CD4-positive, alpha-beta memory T cell (primary cell): ENCODE data around the gene FHIT. TPM values are rescaled to one million over a fixed set of nuclear protein-coding genes. Genes with fewer than 3 reads are reported as not detected.

Experiments
- CTCF ChIA-PET: fragments of 350-600 bp; sonication (Branson Sonifier 250); formaldehyde crosslinking; loops from one replicate; lab custom pipeline; 2021; ENCODE audit warnings: inconsistent platforms; ENCODE audit not compliant: partially characterized antibody; lab: Charles Lee
- POLR2A ChIA-PET: fragments of 350-600 bp; sonication (Branson Sonifier 250); formaldehyde crosslinking; loops from one replicate; lab custom pipeline; 2021; ENCODE audit not compliant: partially characterized antibody; lab: Charles Lee
- DNase-seq, 5 donors: peaks; one replicate each; pipeline versions ENCODE4 v3.0.0 to v3.0.0-alpha.2; 2020 to 2022; ENCODE audit warnings: mixed read lengths in 1 of 5
- H3K27ac ChIP-seq: one replicate; pipeline ENCODE4 v1.7.0; 2013; ENCODE audit warnings: low read depth, low read length
- H3K27me3 ChIP-seq: 2 replicates; pipeline ENCODE4 v1.7.0; 2013; ENCODE audit warnings: mild to moderate bottlenecking, low read length, moderate library complexity; ENCODE audit not compliant: insufficient read depth
- H3K36me3 ChIP-seq: 2 replicates; pipeline ENCODE4 v1.7.0; 2013; ENCODE audit warnings: mild to moderate bottlenecking, low read length, moderate library complexity; ENCODE audit not compliant: insufficient read depth
- H3K4me1 ChIP-seq: 2 replicates; pipeline ENCODE4 v1.7.0; 2013; ENCODE audit warnings: mild to moderate bottlenecking, low read length, moderate library complexity; ENCODE audit not compliant: insufficient read depth
- H3K4me3 ChIP-seq, 2 donors: one replicate each; pipeline ENCODE4 v1.7.0; 2013; ENCODE audit warnings: low read length in 2 of 2, mild to moderate bottlenecking in 1 of 2
- H3K9me3 ChIP-seq, 2 donors: one replicate each; pipeline ENCODE4 v1.7.0; 2013; ENCODE audit warnings: low read length in 2 of 2, control low read depth in 1 of 2; ENCODE audit not compliant: control insufficient read depth in 1 of 2
- H3K27ac Mint-ChIP-seq, 7 donors: one replicate each; pipeline ENCODE4 v1.8.0; 2020 to 2021; ENCODE audit warnings: mixed read lengths in 7 of 7, mild to moderate bottlenecking in 6 of 7, inconsistent platforms in 3 of 7, moderate library complexity in 3 of 7
- H3K27me3 Mint-ChIP-seq, 2 donors: one replicate each; pipeline ENCODE4 v1.8.0; 2020 to 2021; ENCODE audit warnings: mixed read lengths in 2 of 2
- H3K36me3 Mint-ChIP-seq, 2 donors: one replicate each; pipeline ENCODE4 v1.8.0; 2020 to 2021; ENCODE audit warnings: mixed read lengths in 2 of 2, inconsistent platforms in 1 of 2, mild to moderate bottlenecking in 1 of 2
- H3K4me1 Mint-ChIP-seq, 4 donors: one replicate each; pipeline ENCODE4 v1.8.0; 2020 to 2021; ENCODE audit warnings: mixed read lengths in 4 of 4, mild to moderate bottlenecking in 1 of 4
- H3K4me3 Mint-ChIP-seq, 8 donors: one replicate each; pipeline ENCODE4 v1.8.0; 2020 to 2021; ENCODE audit warnings: mixed read lengths in 8 of 8, mild to moderate bottlenecking in 7 of 8, moderate library complexity in 6 of 8, inconsistent platforms in 3 of 8
- H3K9me3 Mint-ChIP-seq, 8 donors: one replicate each; pipeline ENCODE4 v1.8.0; 2020 to 2021; ENCODE audit warnings: mixed read lengths in 8 of 8, mild to moderate bottlenecking in 5 of 8, inconsistent platforms in 3 of 8, moderate library complexity in 1 of 8
- intact Hi-C: fragments of 100-400 bp; cut with micrococcal nuclease; formaldehyde crosslinking; loops from one replicate; pipeline ENCODE4 v1.15.1; 2023
- polyA plus RNA-seq, 2 donors: library from polyadenylated mRNA; unstranded; fragments of 300-500 nt; fragmentation: Illumina TruSeq; gene quantifications; one replicate each; pipeline ENCODE4 v1.2.3, GENCODE V29; 2021
- total RNA-seq, 2 experiments: library from RNA; stranded (reverse); gene quantifications; one replicate each; pipeline ENCODE4 v1.2.3, GENCODE V29; 2021

FHIT gene
- total and polyA plus RNA-seq, 4 experiments from 2014 or later, result 8.5 to 58.7 (median 33.2) TPM

DNA sequence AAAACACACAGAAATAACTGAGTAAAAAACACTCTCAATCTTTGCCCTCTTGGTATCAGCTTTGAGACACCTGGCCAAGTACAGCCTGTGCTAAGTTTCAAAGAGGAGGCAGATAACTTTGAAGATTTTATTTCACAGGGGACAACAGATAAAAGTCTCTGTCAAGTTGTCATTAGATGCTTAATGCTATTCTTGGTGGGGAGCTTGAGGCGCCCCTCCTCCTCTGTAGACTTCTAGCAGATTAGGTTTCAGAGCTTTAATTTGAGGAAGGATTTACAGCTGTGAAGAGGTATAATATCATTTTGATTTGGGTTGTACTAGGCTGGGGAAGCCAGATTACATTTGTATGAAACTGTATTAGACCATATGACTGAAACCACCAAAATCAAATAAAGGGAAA is 620.3 kb downstream of the FHIT start:
- no peaks in the 10 kb centered on the region for H3K36me3 Mint-ChIP-seq
- no peak overlapping the region for H3K4me3 Mint-ChIP-seq
- CTCF ChIA-PET, result interaction anchor here (0.9 kb wide), 1 partner anchor 341 kb away, joined by 3 read pairs; no protein-coding TSS in a partner anchor

DNA sequence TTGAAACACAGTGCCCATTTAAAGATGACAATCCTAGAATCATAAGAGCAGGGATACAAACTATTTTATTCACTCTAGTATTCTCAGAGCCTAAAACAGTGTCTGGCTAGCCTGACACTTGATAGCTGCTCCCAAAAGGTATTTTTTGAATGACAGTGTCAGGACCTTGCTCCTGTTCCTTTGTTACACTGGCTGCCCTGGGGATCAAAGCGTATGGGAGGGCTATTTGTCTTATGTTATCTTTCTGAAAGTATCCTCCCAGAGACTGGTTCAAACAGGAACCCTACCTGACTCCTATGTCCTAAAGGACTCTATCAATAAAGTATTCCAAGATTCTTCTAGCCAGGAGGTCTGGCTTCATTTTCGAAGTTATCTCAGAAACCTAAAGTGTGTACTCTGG is 621.4 kb downstream of the FHIT start:
- H3K36me3 ChIP-seq, result no peaks in the 10 kb centered on the region
- H3K27ac ChIP-seq, result no peak overlapping the region
- ChIA-PET POLR2A (no interaction called here), CTCF (interaction anchor here (0.6 kb wide), 1 partner anchor 476 kb away, joined by 3 read pairs; no protein-coding TSS in a partner anchor)
- H3K4me1 ChIP-seq, result no peaks in the 10 kb centered on the region
- no peak for DNase-seq
- Mint-ChIP-seq H3K27me3 (no peaks in the 10 kb centered on the region), H3K4me1 (no peaks in the 10 kb centered on the region), H3K4me3 (no peak overlapping the region), H3K27ac (no peak overlapping the region), H3K36me3 (no peaks in the 10 kb centered on the region), H3K9me3 (peaks cover 0 to 5% (median 0%) of the 10 kb centered on the region in 8 donors)
- H3K9me3 ChIP-seq, result no peaks in the 10 kb centered on the region
- H3K27me3 ChIP-seq, result no peaks in the 10 kb centered on the region
- H3K4me3 ChIP-seq, result no peak overlapping the region
- intact Hi-C loops, result no loop called here

More for the DNA sequence above, 620.3 kb downstream of the FHIT start:
- no peaks in the 10 kb centered on the region for H3K27me3 ChIP-seq
- no peak for DNase-seq
- Mint-ChIP-seq H3K9me3 (peaks cover 0 to 3% (median under 1%) of the 10 kb centered on the region in 8 donors), H3K27ac (no peak overlapping the region), H3K4me1 (no peaks in the 10 kb centered on the region), H3K27me3 (peaks cover 0 to 2% of the 10 kb centered on the region in 2 donors)
- POLR2A ChIA-PET, result no interaction called here
- H3K4me1 ChIP-seq, result no peaks in the 10 kb centered on the region
- H3K9me3 ChIP-seq, result no peaks in the 10 kb centered on the region
- H3K4me3 ChIP-seq, result no peak overlapping the region
- H3K27ac ChIP-seq, result no peak overlapping the region
- no peaks in the 10 kb centered on the region for H3K36me3 ChIP-seq
- intact Hi-C loops, result no loop called here

DNA sequence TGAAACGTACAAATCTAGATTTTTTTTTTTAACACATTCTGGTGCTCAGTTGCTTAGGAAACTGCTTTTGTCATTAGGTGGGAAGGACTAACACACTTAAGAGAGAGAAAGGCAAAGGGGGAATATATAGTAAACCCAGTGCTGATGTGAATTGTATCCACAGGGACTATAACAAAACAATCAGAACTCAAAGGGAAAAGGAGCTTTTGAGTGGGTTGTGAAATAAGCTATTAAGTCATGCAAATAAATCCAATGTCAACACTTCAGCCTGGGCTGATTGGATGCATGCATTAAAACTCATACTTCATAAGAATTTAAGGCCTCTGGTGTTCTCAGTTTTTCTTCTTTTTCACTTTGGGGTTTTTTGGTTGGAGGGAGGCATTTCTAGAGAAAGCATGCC is 628.9 kb downstream of the FHIT start:
- Histone ChIP-seq H3K36me3 (no peaks in the 10 kb centered on the region), H3K4me3 (no peak overlapping the region), H3K27me3 (no peaks in the 10 kb centered on the region), H3K4me1 (no peaks in the 10 kb centered on the region), H3K27ac (no peak overlapping the region), H3K9me3 (no peaks in the 10 kb centered on the region)
- H3K27ac Mint-ChIP-seq, result no peak overlapping the region
- H3K4me3 Mint-ChIP-seq, result no peak overlapping the region
- H3K4me1 Mint-ChIP-seq, result no peaks in the 10 kb centered on the region
- no peak for DNase-seq
- peaks cover 0 to 14% (median 3%) of the 10 kb centered on the region in 8 donors for H3K9me3 Mint-ChIP-seq
- no peaks in the 10 kb centered on the region for H3K27me3 Mint-ChIP-seq
- intact Hi-C loops, result no loop called here
- H3K36me3 Mint-ChIP-seq, result peaks cover 0 to 4% of the 10 kb centered on the region in 2 donors
- ChIA-PET POLR2A (no interaction called here), CTCF (no interaction called here)

DNA sequence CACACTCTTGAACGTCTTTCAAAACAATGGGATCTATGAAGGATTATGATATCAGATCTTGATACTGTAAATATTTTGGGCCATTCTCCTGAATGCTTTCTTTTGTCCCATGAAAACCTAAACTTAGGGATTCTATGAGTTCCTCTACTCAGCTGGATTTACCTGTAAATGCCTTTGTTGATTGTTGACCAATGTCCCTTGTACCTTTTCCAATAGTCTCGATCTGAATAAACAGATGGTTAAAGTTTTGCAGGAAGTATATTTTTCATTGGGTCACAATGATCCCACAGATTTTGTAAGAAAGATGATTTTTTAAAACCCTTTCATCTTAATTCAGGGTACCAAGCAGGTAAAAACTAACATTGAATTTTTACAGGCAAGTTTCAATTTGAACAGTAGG is 634.1 kb downstream of the FHIT start:
- peaks cover 0 to 18% (median 3%) of the 10 kb centered on the region in 8 donors for H3K9me3 Mint-ChIP-seq
- CTCF ChIA-PET, result interaction anchor here (0.8 kb wide), 1 partner anchor 12 kb away, joined by 5 read pairs; no protein-coding TSS in a partner anchor
- H3K27ac Mint-ChIP-seq, result no peak overlapping the region
- H3K4me3 Mint-ChIP-seq, result no peak overlapping the region
- peaks cover 0 to 4% of the 10 kb centered on the region in 2 donors for H3K36me3 Mint-ChIP-seq
- no peaks in the 10 kb centered on the region for H3K4me1 Mint-ChIP-seq
- POLR2A ChIA-PET, result no interaction called here
- no peak for DNase-seq
- no peaks in the 10 kb centered on the region for H3K27me3 Mint-ChIP-seq
- H3K9me3 ChIP-seq, result no peaks in the 10 kb centered on the region
- H3K4me1 ChIP-seq, result no peaks in the 10 kb centered on the region
- H3K27me3 ChIP-seq, result no peaks in the 10 kb centered on the region
- no peak overlapping the region for H3K4me3 ChIP-seq
- H3K36me3 ChIP-seq, result no peaks in the 10 kb centered on the region
- no peak overlapping the region for H3K27ac ChIP-seq
- intact Hi-C loops, result no loop called here

DNA sequence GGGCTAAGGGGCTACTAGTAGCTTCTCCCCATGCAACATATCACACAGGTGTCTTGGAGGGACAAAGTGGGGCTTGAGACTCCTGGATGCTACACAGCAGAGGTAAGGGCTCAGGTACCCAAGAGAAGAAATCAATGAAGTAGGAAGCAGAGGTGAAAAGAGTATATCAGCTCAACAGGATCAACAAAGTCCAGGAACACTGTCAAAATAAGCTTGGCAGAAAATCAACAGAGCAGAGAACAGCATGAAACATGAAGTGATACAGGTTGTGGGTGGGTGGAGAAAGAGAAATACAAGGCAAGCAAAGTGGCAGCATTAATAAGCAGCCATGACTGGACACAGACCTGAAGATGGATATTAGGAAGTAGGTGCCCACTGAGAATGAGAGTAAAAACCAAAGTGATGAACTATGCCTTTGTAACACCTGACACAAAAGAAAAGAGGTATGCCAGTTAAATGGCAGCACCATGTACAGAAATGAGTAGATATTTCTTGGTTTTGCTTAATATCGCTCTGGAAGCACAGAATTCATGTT is 637.4 kb downstream of the FHIT start:
- Histone ChIP-seq H3K4me3 (no peak overlapping the region), H3K36me3 (no peaks in the 10 kb centered on the region), H3K27me3 (no peaks in the 10 kb centered on the region), H3K9me3 (no peaks in the 10 kb centered on the region), H3K27ac (no peak overlapping the region), H3K4me1 (no peaks in the 10 kb centered on the region)
- intact Hi-C loops, result no loop called here
- Mint-ChIP-seq H3K4me1 (no peaks in the 10 kb centered on the region), H3K27me3 (no peaks in the 10 kb centered on the region), H3K9me3 (peaks cover 0 to 18% (median 2%) of the 10 kb centered on the region in 8 donors), H3K27ac (no peak overlapping the region), H3K4me3 (no peak overlapping the region), H3K36me3 (no peaks in the 10 kb centered on the region)
- ChIA-PET POLR2A (no interaction called here), CTCF (no interaction called here)
- DNase-seq, result no peak

DNA sequence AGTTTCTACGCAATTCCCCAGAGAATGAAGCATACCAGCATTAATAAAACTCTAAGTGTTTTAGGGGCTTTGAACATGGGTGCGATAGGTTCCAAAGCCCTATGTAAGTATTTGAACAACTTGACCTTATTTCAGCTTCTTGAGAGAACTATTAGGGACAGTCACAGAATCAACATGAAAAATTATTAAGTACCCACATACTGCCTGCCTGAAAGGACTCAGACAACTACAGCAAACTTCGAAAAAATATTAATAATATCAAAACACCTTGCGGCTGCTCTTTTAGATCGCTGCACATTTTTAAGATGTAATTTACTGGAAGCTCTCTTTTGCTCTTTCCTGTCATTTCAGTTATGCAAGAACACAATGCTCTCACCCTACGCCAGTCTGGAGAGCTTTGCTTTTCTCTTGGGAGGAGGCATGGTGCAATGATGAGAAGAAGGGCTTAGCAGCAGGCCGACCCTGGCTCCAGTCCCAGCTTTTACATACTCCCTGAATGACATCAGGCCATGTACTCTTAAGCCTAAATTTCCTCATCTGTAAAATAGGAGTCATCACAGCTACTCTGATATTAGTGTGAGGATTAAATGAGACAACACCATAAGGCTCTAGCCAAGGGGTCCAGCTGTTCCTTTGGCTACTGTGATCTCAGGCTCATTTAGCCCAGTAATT is 640.7 kb downstream of the FHIT start:
- CTCF ChIA-PET, result no interaction called here
- POLR2A ChIA-PET, result no interaction called here
- intact Hi-C loops, result no loop called here

DNA sequence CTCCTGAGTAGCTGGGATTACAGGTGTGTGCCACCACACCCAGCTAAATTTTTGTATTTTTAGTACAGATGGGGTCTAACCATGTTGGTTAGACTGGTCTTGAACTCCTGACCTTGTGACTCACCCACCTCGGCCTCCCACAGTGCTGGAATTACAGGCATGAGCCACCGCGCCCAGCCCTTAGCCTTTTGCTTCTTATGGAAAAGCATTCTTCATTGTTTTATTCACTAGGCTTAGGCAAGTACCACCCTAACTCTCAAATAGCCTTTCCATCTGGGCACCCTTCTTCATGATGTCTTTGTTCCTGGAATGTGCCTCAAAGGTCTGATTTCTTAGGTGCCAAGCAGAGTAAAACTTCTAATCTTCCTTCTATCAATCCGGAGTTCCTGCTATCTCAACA is 641.8 kb downstream of the FHIT start:
- Histone ChIP-seq H3K36me3 (no peaks in the 10 kb centered on the region), H3K27me3 (no peaks in the 10 kb centered on the region), H3K4me3 (no peak overlapping the region), H3K27ac (no peak overlapping the region), H3K9me3 (no peaks in the 10 kb centered on the region), H3K4me1 (no peaks in the 10 kb centered on the region)
- H3K9me3 Mint-ChIP-seq, result peaks cover 0 to 4% (median under 1%) of the 10 kb centered on the region in 8 donors
- H3K27me3 Mint-ChIP-seq, result no peaks in the 10 kb centered on the region
- DNase-seq, result no peak
- no peak overlapping the region for H3K27ac Mint-ChIP-seq
- H3K4me1 Mint-ChIP-seq, result no peaks in the 10 kb centered on the region
- H3K36me3 Mint-ChIP-seq, result no peaks in the 10 kb centered on the region
- POLR2A ChIA-PET, result no interaction called here
- CTCF ChIA-PET, result no interaction called here
- intact Hi-C loops, result no loop called here
- no peak overlapping the region for H3K4me3 Mint-ChIP-seq

More for the DNA sequence above, 640.7 kb downstream of the FHIT start:
- Histone ChIP-seq H3K9me3 (no peaks in the 10 kb centered on the region), H3K4me1 (no peaks in the 10 kb centered on the region), H3K4me3 (no peak overlapping the region), H3K36me3 (no peaks in the 10 kb centered on the region), H3K27me3 (no peaks in the 10 kb centered on the region), H3K27ac (no peak overlapping the region)
- H3K4me3 Mint-ChIP-seq, result no peak overlapping the region
- no peaks in the 10 kb centered on the region for H3K36me3 Mint-ChIP-seq
- no peak overlapping the region for H3K27ac Mint-ChIP-seq
- peaks cover 0 to 10% (median 0%) of the 10 kb centered on the region in 8 donors for H3K9me3 Mint-ChIP-seq
- no peaks in the 10 kb centered on the region for H3K4me1 Mint-ChIP-seq
- DNase-seq, result no peak
- no peaks in the 10 kb centered on the region for H3K27me3 Mint-ChIP-seq
